ENCODE results near the gene SYCP2.

The SYCP2 gene

DNA sequence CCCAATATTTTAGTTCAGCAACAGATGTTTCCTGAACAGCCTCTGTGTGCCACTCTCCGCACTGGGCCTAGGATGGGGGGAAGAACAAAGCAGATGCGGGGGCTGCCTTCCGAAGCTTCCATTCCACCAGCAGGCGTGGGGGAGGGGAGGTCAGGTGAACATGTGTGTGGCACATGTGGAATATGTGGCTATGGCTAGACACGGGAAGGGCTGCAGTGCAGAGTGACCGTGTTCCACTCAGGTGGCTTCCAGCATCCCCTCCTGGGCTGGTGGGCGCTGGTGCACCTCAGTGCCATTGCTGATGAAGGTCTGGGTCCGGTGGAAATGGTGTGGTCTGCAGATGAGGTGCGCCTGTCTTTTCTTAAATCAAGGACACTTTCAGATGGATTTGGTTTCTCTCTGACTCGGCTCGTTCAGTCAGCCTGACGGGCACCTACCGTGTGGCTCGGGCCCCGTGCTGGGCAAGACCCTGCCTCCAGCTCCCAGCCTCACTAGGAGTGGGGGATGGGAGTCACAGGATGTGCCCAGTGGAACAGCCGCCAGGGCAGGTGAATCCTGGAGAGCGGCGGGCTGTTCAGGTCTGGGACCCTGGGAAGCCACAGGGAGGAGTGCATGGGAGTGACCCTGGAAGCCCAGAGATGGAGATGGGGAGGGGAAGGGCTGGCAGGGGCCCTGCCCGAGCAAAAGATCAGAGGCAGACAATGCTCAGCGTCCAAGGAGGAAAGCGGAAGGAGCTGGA, 111.0 kb downstream of the SYCP2 start:
- no peak for DNase-seq (ENCODE audit: low read depth)

DNA sequence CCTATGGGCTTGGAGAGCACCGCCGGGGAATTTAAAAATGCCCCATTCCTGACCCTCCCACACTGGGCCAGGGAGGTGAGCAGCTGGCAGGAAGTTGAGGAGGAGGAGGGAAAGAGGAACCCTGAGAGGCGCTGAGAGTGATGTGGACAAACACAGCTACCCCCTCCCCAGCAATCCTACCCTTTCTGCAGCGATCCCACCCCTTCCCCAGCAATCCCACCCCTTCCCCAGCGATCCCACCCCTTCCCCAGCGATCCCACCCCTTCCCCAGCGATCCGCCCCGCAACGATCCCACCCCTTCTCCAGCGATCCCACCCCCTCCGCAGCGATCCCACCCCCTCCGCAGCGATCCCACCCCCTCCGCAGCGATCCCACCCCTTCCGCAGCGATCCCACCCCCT, 111.6 kb downstream of the SYCP2 start:
- no peak for DNase-seq (ENCODE audit: low read depth)

- DNase-seq (ENCODE audit: low read depth), result no peak
Observed at GRCh38 chr20:59821201-59821600, 112.2 kb downstream of the SYCP2 start.

DNA sequence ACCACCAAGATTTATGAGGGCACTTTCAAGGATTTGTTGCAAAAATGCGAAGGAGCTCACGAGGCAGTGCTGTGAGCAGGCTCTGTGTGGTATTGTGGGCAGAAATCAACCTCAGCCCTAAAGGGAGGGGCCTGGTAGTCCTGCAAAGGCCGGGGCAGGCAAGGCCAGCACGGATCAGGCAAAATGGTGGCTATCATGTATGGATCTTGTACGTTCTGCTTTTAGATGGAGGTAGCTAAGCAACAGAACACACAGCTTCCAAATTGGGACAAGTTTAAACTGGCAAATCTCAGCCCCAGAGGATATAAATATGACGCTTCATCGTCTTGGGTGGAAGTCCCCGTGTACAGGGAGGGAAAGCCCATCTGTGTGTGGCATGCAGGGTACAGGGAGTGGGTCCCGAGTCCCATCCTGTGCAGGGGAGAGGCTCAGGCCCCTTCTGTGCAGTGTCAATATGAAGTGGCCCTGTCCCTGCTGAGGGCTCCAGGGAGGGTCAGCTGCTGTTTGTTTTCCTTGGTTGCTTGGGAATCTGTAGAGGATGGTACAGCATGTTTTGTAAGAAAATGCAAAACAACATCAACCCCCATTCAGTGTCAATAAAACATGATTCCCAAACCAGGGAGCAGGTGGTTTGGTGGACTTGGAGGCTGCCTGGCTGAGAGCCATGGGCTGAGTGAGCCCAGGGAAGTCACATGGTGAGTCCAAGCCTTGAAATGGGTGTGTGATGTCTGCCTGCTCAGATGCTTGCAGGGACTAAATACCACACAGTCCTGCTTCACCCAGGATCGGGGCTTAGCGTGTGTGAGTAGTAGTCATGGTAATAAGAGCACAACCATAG, 113.0 kb downstream of the SYCP2 start:
- DNase-seq (ENCODE audit: low read depth), result no peak

- DNase-seq (ENCODE audit: low read depth), result no peak
Observed at GRCh38 chr20:59819496-59820203, 113.8 kb downstream of the SYCP2 start.

- no peak for DNase-seq (ENCODE audit: low read depth)
Observed at GRCh38 chr20:59818911-59819310, 114.5 kb downstream of the SYCP2 start.

DNA sequence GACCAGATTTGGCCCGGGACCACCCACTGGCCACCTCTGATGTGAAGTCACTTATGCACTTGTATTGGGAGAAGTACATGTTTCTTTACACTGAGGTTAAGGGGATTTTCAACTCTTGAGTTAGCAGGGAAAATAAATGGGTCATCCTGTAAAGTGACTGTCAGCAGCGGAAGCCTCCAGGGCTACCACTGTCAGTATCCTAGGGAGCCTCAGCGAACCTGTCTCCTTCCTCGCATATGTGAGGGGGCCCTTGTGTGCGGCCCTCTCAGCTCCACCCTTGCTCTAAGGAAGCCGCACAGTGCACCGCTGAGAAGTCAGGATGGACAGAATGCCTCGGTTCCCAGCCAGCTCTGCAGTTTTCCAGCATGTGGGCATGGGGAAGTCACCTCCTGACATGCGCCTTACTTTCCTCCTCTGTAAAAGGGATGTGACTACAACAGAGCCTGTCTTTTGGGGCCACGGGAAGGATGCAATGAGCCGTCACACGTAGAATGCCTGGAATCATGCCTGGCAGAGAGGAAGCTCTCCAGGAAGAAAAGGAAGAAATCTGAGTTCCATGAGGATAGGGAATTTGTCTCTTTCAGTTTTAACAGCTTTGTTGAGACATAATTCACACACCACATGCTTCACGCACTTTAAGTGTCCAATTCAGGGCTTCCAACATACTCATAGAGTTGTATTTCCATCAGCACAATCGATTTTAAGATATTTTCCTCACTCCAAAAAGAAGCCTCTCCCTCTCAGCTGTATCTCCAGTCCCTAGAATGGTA, 115.4 kb downstream of the SYCP2 start:
- no peak for DNase-seq (ENCODE audit: low read depth)

GRCh38 chr20:59817406-59817805, 116.0 kb downstream of the SYCP2 start:
- DNase-seq (ENCODE audit: low read depth), result no peak

GRCh38 chr20:59816146-59816738, 117.2 kb downstream of the SYCP2 start:
- DNase-seq (ENCODE audit: low read depth), result no peak

GRCh38 chr20:59814840-59815340, 118.5 kb downstream of the SYCP2 start:
- no peak for DNase-seq (ENCODE audit: low read depth)

- no peak for DNase-seq (ENCODE audit: low read depth)
Observed at GRCh38 chr20:59813948-59814839, 119.2 kb downstream of the SYCP2 start.
